ENCODE results near the gene UROC1. TPM values are rescaled to one million over a fixed set of nuclear protein-coding genes. Genes with fewer than 3 reads are reported as not detected.

Gene UROC1
- total RNA-seq, 1 donor from 2014 or later, result not detected

GRCh38 chr3:126531051-126531330 is 13.4 kb upstream of the UROC1 start:
- no peak for DNase-seq (ENCODE audit: low read depth in 2 of 2)

GRCh38 chr3:126530171-126531050 is 12.8 kb upstream of the UROC1 start:
- DNase-seq (ENCODE audit: low read depth in 2 of 2), result no peak

GRCh38 chr3:126529585-126530170 is 12.1 kb upstream of the UROC1 start:
- DNase-seq (ENCODE audit: low read depth in 2 of 2), result no peak

GRCh38 chr3:126528800-126529541 is 11.4 kb upstream of the UROC1 start:
- no peak for DNase-seq (ENCODE audit: low read depth in 2 of 2)

GRCh38 chr3:126528419-126528799 is 10.8 kb upstream of the UROC1 start:
- DNase-seq (ENCODE audit: low read depth in 2 of 2), result no peak

- no peak for DNase-seq (ENCODE audit: low read depth in 2 of 2)
These were observed 10.1 kb upstream of the UROC1 start for GRCh38 chr3:126527455-126528211.

GRCh38 chr3:126527006-126527405 is 9.4 kb upstream of the UROC1 start:
- DNase-seq (ENCODE audit: low read depth in 2 of 2), result no peak

- DNase-seq (ENCODE audit: low read depth in 2 of 2), result no peak
These were observed 9.1 kb upstream of the UROC1 start for GRCh38 chr3:126526668-126527005.

- no peak for DNase-seq (ENCODE audit: low read depth in 2 of 2)
These were observed 8.5 kb upstream of the UROC1 start for GRCh38 chr3:126525853-126526667.

GRCh38 chr3:126525091-126525852 is 7.7 kb upstream of the UROC1 start:
- DNase-seq (ENCODE audit: low read depth in 2 of 2), result no peak

- no peak for DNase-seq (ENCODE audit: low read depth in 2 of 2)
These were observed 6.9 kb upstream of the UROC1 start for GRCh38 chr3:126524429-126524988.

GRCh38 chr3:126523745-126524428 is 6.3 kb upstream of the UROC1 start, which contains the start of gene CHST13:
CHST13 (plus strand) TSS chr3:126524155; CDS start chr3:126524333, 178 bp downstream.
- peak; percentile 27 to 60 for DNase-seq (ENCODE audit: low read depth in 2 of 2)

GRCh38 chr3:126522363-126522788 is 4.8 kb upstream of the UROC1 start:
- peak; percentile 43 to 57 for DNase-seq (ENCODE audit: low read depth in 2 of 2)

- DNase-seq (ENCODE audit: low read depth in 2 of 2), result no peak
These were observed 3.7 kb upstream of the UROC1 start for GRCh38 chr3:126521122-126521891.

- no peak for DNase-seq (ENCODE audit: low read depth in 2 of 2)
These were observed 2.2 kb upstream of the UROC1 start for GRCh38 chr3:126519506-126520455.

GRCh38 chr3:126518779-126519177 is 1.2 kb upstream of the UROC1 start:
- DNase-seq (ENCODE audit: low read depth in 2 of 2), result no peak

Data from lung microvascular endothelial cell (primary cell).